H1 (cell line): ENCODE measurements around the gene GAS7. TPM values are rescaled to one million over a fixed set of nuclear protein-coding genes. Genes with fewer than 3 reads are reported as not detected.

Source experiments
- ATF2 ChIP-seq: IDR thresholded peaks from 2 replicates; pipeline ENCODE4 v1.6.1; 2012; ENCODE audit warnings: low read length, inconsistent platforms
- BRCA1 ChIP-seq: IDR thresholded peaks from 2 replicates; pipeline ENCODE4 v1.6.1; 2012; ENCODE audit warnings: low read depth, low read length, improper control_type of control experiment
- JUND ChIP-seq: IDR thresholded peaks from 2 replicates; pipeline ENCODE4 v1.6.1; 2011; ENCODE audit warnings: mild to moderate bottlenecking, improper control_type of control experiment, low read length
- RAD21 ChIP-seq, 2 experiments: IDR thresholded peaks in 1 of 2; conservative IDR thresholded peaks in 1 of 2; 2 replicates each; pipeline ENCODE4 v1.6.1; 2011; ENCODE audit warnings: low read depth in 2 of 2, low read length in 2 of 2, improper control_type of control experiment in 1 of 2, inconsistent platforms in 1 of 2, mild to moderate bottlenecking in 1 of 2, moderate library complexity in 1 of 2
- SAP30 ChIP-seq: fragments of 300-600 bp; sonication (generic); IDR thresholded peaks from 2 replicates; pipeline ENCODE4 v1.7.1; 2012; ENCODE audit warnings: low read length, moderate library complexity, mild to moderate bottlenecking, inconsistent platforms; ENCODE audit not compliant: insufficient read depth, insufficient replicate concordance
- ZNF274 ChIP-seq: IDR thresholded peaks from 2 replicates; pipeline ENCODE4 v1.7.0; 2012; ENCODE audit warnings: low read length, borderline replicate concordance; ENCODE audit errors: extremely low read depth
- polyA plus RNA-seq, 7 experiments: library from polyadenylated mRNA; depleted of rRNA in 3 of 7; stranded (reverse) in 5 of 7; unstranded in 2 of 7; fragments of >200 nt in 5 of 7; fragments of 200-250 nt in 2 of 7; gene quantifications; 1 replicate in 5 of 7; 2 replicates in 1 of 7; 4 replicates in 1 of 7; pipeline versions ENCODE4 v1.2.1 to v1.2.3, GENCODE V29; 2011 to 2013; ENCODE audit warnings: missing spikeins in 2 of 7, mixed read lengths in 2 of 7
- total RNA-seq: library from RNA; stranded (reverse); fragmentation: NEBNext Ultra II Directional; extraction: Animal tissue kit (Norgen Biotek cat#: 25700); gene quantifications from 2 replicates; pipeline ENCODE4 v1.2.1, GENCODE V29; 2021
- TF ChIP-seq, protein P1 (sequence below): fragments of 300-600 bp; sonication (generic); IDR thresholded peaks from 2 replicates; pipeline ENCODE4 v1.7.1; 2012; ENCODE audit warnings: low read length, moderate library complexity, mild to moderate bottlenecking, inconsistent platforms; ENCODE audit not compliant: insufficient replicate concordance

GAS7 gene
- total and polyA plus RNA-seq, 2 of the 8 experiments (the other 6 are each of a cell fraction or from before 2014, with no cell fraction given), result 5.0 to 14.5 TPM

DNA sequence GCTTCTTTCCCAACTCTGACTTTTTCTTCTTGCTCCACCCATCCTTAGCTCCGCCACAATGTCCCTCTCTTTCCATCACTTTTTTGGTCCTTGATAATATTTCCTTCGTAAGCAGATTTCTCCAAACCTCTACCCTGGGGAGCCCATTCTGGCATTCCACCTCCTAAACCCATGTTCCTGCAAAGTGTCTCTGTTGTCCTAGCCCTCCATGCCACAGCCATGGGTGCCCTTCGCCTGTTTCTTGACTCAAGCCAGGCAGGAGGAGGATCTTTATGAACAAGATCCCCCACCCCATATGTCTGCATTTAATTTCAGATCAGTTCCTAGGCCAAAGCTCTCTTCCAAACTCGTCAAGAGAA, 42.4 kb downstream of the GAS7 start (continued):
- TF ChIP-seq ATF2 (no peak), ZNF274 (no peak), JUND (no peak), RAD21 (IDR thresholded peaks at IDR 0.05 in 1 of 2, conservative IDR thresholded peaks at IDR 0.05 in 1 of 2; ENCODE audit: low read depth in 2 of 2, low read length in 2 of 2) (no peak), BRCA1 (no peak), SAP30 (no peak)
- TF ChIP-seq, protein P1, sequence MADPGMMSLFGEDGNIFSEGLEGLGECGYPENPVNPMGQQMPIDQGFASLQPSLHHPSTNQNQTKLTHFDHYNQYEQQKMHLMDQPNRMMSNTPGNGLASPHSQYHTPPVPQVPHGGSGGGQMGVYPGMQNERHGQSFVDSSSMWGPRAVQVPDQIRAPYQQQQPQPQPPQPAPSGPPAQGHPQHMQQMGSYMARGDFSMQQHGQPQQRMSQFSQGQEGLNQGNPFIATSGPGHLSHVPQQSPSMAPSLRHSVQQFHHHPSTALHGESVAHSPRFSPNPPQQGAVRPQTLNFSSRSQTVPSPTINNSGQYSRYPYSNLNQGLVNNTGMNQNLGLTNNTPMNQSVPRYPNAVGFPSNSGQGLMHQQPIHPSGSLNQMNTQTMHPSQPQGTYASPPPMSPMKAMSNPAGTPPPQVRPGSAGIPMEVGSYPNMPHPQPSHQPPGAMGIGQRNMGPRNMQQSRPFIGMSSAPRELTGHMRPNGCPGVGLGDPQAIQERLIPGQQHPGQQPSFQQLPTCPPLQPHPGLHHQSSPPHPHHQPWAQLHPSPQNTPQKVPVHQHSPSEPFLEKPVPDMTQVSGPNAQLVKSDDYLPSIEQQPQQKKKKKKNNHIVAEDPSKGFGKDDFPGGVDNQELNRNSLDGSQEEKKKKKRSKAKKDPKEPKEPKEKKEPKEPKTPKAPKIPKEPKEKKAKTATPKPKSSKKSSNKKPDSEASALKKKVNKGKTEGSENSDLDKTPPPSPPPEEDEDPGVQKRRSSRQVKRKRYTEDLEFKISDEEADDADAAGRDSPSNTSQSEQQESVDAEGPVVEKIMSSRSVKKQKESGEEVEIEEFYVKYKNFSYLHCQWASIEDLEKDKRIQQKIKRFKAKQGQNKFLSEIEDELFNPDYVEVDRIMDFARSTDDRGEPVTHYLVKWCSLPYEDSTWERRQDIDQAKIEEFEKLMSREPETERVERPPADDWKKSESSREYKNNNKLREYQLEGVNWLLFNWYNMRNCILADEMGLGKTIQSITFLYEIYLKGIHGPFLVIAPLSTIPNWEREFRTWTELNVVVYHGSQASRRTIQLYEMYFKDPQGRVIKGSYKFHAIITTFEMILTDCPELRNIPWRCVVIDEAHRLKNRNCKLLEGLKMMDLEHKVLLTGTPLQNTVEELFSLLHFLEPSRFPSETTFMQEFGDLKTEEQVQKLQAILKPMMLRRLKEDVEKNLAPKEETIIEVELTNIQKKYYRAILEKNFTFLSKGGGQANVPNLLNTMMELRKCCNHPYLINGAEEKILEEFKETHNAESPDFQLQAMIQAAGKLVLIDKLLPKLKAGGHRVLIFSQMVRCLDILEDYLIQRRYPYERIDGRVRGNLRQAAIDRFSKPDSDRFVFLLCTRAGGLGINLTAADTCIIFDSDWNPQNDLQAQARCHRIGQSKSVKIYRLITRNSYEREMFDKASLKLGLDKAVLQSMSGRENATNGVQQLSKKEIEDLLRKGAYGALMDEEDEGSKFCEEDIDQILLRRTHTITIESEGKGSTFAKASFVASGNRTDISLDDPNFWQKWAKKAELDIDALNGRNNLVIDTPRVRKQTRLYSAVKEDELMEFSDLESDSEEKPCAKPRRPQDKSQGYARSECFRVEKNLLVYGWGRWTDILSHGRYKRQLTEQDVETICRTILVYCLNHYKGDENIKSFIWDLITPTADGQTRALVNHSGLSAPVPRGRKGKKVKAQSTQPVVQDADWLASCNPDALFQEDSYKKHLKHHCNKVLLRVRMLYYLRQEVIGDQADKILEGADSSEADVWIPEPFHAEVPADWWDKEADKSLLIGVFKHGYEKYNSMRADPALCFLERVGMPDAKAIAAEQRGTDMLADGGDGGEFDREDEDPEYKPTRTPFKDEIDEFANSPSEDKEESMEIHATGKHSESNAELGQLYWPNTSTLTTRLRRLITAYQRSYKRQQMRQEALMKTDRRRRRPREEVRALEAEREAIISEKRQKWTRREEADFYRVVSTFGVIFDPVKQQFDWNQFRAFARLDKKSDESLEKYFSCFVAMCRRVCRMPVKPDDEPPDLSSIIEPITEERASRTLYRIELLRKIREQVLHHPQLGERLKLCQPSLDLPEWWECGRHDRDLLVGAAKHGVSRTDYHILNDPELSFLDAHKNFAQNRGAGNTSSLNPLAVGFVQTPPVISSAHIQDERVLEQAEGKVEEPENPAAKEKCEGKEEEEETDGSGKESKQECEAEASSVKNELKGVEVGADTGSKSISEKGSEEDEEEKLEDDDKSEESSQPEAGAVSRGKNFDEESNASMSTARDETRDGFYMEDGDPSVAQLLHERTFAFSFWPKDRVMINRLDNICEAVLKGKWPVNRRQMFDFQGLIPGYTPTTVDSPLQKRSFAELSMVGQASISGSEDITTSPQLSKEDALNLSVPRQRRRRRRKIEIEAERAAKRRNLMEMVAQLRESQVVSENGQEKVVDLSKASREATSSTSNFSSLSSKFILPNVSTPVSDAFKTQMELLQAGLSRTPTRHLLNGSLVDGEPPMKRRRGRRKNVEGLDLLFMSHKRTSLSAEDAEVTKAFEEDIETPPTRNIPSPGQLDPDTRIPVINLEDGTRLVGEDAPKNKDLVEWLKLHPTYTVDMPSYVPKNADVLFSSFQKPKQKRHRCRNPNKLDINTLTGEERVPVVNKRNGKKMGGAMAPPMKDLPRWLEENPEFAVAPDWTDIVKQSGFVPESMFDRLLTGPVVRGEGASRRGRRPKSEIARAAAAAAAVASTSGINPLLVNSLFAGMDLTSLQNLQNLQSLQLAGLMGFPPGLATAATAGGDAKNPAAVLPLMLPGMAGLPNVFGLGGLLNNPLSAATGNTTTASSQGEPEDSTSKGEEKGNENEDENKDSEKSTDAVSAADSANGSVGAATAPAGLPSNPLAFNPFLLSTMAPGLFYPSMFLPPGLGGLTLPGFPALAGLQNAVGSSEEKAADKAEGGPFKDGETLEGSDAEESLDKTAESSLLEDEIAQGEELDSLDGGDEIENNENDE, result no peak
